SK-N-SH (cell line): ENCODE data around the gene APRT. TPM values are rescaled to one million over a fixed set of nuclear protein-coding genes. Genes with fewer than 3 reads are reported as not detected.

ENCODE experiments used
- CTCF ChIA-PET: fragments of 300-600, 350-600 bp; formaldehyde crosslinking; extraction: SDS; loops from one replicate; lab custom pipeline; 2021; lab: Yijun Ruan, JAX
- POLR2A ChIA-PET: fragments of 350-600 bp; sonication (Branson Sonifier 250); formaldehyde crosslinking; extraction: SDS; loops from one replicate; lab custom pipeline; 2020; ENCODE audit warnings: antibody characterized with exemption, inconsistent platforms; lab: Yijun Ruan, JAX
- DNase-seq: peaks from one replicate; pipeline ENCODE4 v3.0.0; 2012
- H2AFZ ChIP-seq: fragments of 200-600 bp; sonication (generic); 2 replicates; pipeline ENCODE4 v1.8.1; 2016; ENCODE audit warnings: antibody characterized with exemption, mild to moderate bottlenecking, low read depth
- H3F3A ChIP-seq: fragments of 200-600 bp; sonication (generic); replicated peaks from 2 replicates; pipeline ENCODE3; 2016; ENCODE audit warnings: antibody characterized with exemption, mild to moderate bottlenecking; ENCODE audit not compliant: insufficient read depth
- H3K27ac ChIP-seq, 2 experiments: fragments of 200-500 bp in 1 of 2; fragments of 200-600 bp in 1 of 2; sonication (Bioruptor generic) in 1 of 2; sonication (generic), shearing (Covaris generic) in 1 of 2; 2 replicates each; pipeline versions ENCODE4 v1.5.1 to v1.6.1; 2014 to 2016; ENCODE audit warnings: low read depth in 2 of 2, inconsistent platforms in 1 of 2, low read length in 1 of 2, mild to moderate bottlenecking in 1 of 2, mixed read lengths in 1 of 2
- H3K27me3 ChIP-seq: fragments of 200-600 bp; sonication (generic), shearing (Covaris generic); 2 replicates; pipeline ENCODE4 v1.6.1; 2016; ENCODE audit warnings: mixed run types; ENCODE audit not compliant: insufficient read depth
- H3K36me3 ChIP-seq, 2 experiments: fragments of 200-500 bp in 1 of 2; fragments of 200-600 bp in 1 of 2; sonication (Bioruptor generic) in 1 of 2; sonication (generic) in 1 of 2; replicated peaks in 1 of 2; 2 replicates each; pipeline versions ENCODE3 to v1.5.1; 2014 to 2016; ENCODE audit warnings: low read length in 1 of 2, mild to moderate bottlenecking in 1 of 2; ENCODE audit not compliant: insufficient read depth in 2 of 2, control insufficient read depth in 1 of 2
- H3K4me1 ChIP-seq, 2 experiments: fragments of 200-500 bp in 1 of 2; fragments of 200-600 bp in 1 of 2; sonication (Bioruptor generic) in 1 of 2; sonication (generic), shearing (Covaris generic) in 1 of 2; 2 replicates each; pipeline versions ENCODE4 v1.5.1 to v1.6.1; 2014 to 2016; ENCODE audit warnings: low read depth in 1 of 2, low read length in 1 of 2, mixed run types in 1 of 2; ENCODE audit not compliant: insufficient read depth in 2 of 2, control insufficient read depth in 1 of 2
- H3K4me2 ChIP-seq: fragments of 200-600 bp; sonication (generic), shearing (Covaris generic); 2 replicates; pipeline ENCODE4 v1.6.1; 2017; ENCODE audit warnings: mixed run types
- H3K4me3 ChIP-seq, 2 experiments: fragments of 200-500 bp in 1 of 2; fragments of 200-600 bp in 1 of 2; sonication (Bioruptor generic) in 1 of 2; sonication (generic), shearing (Covaris generic) in 1 of 2; 2 replicates each; pipeline versions ENCODE4 v1.5.1 to v1.8.1; 2014 to 2016; ENCODE audit warnings: low read depth in 2 of 2, inconsistent platforms in 1 of 2, low read length in 1 of 2, mild to moderate bottlenecking in 1 of 2, mixed read lengths in 1 of 2, moderate library complexity in 1 of 2
- H3K79me2 ChIP-seq: fragments of 200-600 bp; sonication (generic); 2 replicates; pipeline ENCODE4 v1.8.1; 2017; ENCODE audit warnings: mild to moderate bottlenecking; ENCODE audit not compliant: insufficient read depth
- H3K9ac ChIP-seq: fragments of 200-600 bp; sonication (generic); 2 replicates; pipeline ENCODE4 v1.6.1; 2017; ENCODE audit warnings: mixed run types
- H3K9me2 ChIP-seq: fragments of 200-600 bp; sonication (generic); 2 replicates; pipeline ENCODE4 v1.6.1; 2017; ENCODE audit warnings: mixed run types
- H3K9me3 ChIP-seq: fragments of 200-600 bp; sonication (generic); 2 replicates; pipeline ENCODE4 v1.6.1; 2017; ENCODE audit warnings: mixed run types, mild to moderate bottlenecking, moderate library complexity
- H4K20me1 ChIP-seq: fragments of 200-600 bp; sonication (generic); 2 replicates; pipeline ENCODE4 v1.6.1; 2017; ENCODE audit warnings: mild to moderate bottlenecking, mixed run types; ENCODE audit not compliant: insufficient read depth
- IRF3 ChIP-seq: fragments of 150-350 bp; IDR thresholded peaks from 2 replicates; pipeline ENCODE4 v1.6.1; 2016; ENCODE audit warnings: mild to moderate bottlenecking, low read depth, low read length
- RAD21 ChIP-seq: IDR thresholded peaks from 2 replicates; pipeline ENCODE4 v1.6.1; 2012; ENCODE audit warnings: mild to moderate bottlenecking, low read length
- RXRA ChIP-seq: IDR thresholded peaks from 2 replicates; pipeline ENCODE4 v1.4.0; 2012; ENCODE audit warnings: low read depth, mild to moderate bottlenecking, borderline replicate concordance
- SMC3 ChIP-seq: IDR thresholded peaks from 2 replicates; pipeline ENCODE4 v1.6.1; 2012; ENCODE audit warnings: low read depth, low read length, improper control_type of control experiment
- TCF12 ChIP-seq: IDR thresholded peaks from 2 replicates; pipeline ENCODE4 v1.4.0; 2012
- TEAD4 ChIP-seq: IDR thresholded peaks from 2 replicates; pipeline ENCODE4 v1.4.0; 2012; ENCODE audit warnings: mild to moderate bottlenecking, borderline replicate concordance; ENCODE audit not compliant: insufficient read depth
- ZBTB33 ChIP-seq: IDR thresholded peaks from 2 replicates; pipeline ENCODE4 v1.4.0; 2012; ENCODE audit warnings: low read depth, borderline replicate concordance
- WGBS: methylation state at CpG from one replicate; pipeline ENCODE4 v1.1.6; 2017; ENCODE audit warnings: low lambda C conversion rate; 5-methylcytosine and 5-hydroxymethylcytosine counted together
- polyA plus RNA-seq, 3 experiments: library from polyadenylated mRNA; depleted of rRNA; stranded (reverse); fragments of >200 nt; gene quantifications; 2 replicates each; pipeline ENCODE4 v1.2.3, GENCODE V29; 2012
- TF ChIP-seq, protein P1 (sequence below): IDR thresholded peaks from 2 replicates; pipeline ENCODE4 v1.6.1; 2012; ENCODE audit warnings: mild to moderate bottlenecking, low read depth, low read length, moderate library complexity
- TF ChIP-seq, protein P2 (sequence below): fragments of 200-600 bp; sonication (generic); IDR thresholded peaks from 2 replicates; pipeline ENCODE4 v1.6.1; 2017; ENCODE audit warnings: antibody characterized with exemption, mild to moderate bottlenecking, moderate library complexity

The APRT gene
- polyA plus RNA-seq, 1 of the 3 experiments (the other 2 are of a cell fraction): 192 TPM

DNA sequence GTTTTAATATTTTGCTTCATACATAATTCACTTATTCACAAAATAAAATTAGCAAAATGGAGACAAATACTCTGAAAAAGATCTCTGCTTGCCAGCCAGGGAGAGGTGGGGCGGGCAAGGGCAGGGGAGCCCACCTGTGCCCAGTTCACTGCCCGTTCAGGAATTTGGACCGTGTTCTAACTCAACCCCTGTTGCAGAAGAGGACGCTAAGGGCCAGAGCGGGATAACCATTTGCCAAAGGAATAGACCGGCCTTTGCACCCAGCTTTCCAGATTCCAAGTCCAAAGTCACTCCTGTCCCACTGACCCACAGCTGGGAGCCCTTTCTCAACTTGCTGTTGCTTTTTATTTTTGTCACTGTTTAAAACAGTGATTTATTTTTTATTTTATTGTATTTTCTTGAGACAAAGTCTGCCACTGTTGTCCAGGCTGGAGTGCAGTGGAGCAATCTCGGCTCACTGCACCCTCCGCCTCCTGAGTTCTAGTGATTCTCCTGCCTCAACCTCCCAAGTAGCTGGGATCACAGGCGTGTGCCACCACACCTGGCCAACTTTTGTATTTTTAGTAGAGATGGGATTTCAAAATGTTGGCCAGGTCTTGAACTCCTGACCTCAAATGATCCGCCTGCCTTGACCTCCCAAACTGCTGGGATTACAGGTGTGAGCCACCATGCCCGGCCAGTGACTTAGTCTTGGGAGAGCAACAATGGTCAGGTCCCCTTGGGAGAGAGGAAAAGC is 24.0 kb downstream of the APRT start:
- Histone ChIP-seq H3K4me1 (peaks cover 0 to 12% of the 10 kb centered on the region in 2 experiments; a peak in 3 of 4 replicates), H3K36me3 (no peaks in the 10 kb centered on the region), H2AFZ (no peak overlapping the region), H3K27me3 (no peaks in the 10 kb centered on the region), H3K9ac (no peak overlapping the region), H3K4me3 (no peak overlapping the region), H3K79me2 (peaks cover 25% of the 10 kb centered on the region), H3F3A (peaks cover 19% of the 10 kb centered on the region), H3K4me2 (no peak overlapping the region), H3K9me3 (no peaks in the 10 kb centered on the region), H3K27ac (no peak overlapping the region), H3K9me2 (no peaks in the 10 kb centered on the region), H4K20me1 (peaks cover 12% of the 10 kb centered on the region)
- DNase-seq: no peak
- TF ChIP-seq RXRA: no peak
- TF ChIP-seq, protein P1, sequence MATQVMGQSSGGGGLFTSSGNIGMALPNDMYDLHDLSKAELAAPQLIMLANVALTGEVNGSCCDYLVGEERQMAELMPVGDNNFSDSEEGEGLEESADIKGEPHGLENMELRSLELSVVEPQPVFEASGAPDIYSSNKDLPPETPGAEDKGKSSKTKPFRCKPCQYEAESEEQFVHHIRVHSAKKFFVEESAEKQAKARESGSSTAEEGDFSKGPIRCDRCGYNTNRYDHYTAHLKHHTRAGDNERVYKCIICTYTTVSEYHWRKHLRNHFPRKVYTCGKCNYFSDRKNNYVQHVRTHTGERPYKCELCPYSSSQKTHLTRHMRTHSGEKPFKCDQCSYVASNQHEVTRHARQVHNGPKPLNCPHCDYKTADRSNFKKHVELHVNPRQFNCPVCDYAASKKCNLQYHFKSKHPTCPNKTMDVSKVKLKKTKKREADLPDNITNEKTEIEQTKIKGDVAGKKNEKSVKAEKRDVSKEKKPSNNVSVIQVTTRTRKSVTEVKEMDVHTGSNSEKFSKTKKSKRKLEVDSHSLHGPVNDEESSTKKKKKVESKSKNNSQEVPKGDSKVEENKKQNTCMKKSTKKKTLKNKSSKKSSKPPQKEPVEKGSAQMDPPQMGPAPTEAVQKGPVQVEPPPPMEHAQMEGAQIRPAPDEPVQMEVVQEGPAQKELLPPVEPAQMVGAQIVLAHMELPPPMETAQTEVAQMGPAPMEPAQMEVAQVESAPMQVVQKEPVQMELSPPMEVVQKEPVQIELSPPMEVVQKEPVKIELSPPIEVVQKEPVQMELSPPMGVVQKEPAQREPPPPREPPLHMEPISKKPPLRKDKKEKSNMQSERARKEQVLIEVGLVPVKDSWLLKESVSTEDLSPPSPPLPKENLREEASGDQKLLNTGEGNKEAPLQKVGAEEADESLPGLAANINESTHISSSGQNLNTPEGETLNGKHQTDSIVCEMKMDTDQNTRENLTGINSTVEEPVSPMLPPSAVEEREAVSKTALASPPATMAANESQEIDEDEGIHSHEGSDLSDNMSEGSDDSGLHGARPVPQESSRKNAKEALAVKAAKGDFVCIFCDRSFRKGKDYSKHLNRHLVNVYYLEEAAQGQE: no peak
- TF ChIP-seq IRF3: no peak
- no peak for TF ChIP-seq RAD21
- TF ChIP-seq TEAD4: no peak
- ChIA-PET CTCF (interaction anchor here (1.0 to 4.1 kb wide), 5 partner anchors 13 to 428 kb away, joined by 3 to 31 read pairs (median 3); no protein-coding TSS in a partner anchor), POLR2A (interaction anchor here (1.0 kb wide), 1 partner anchor 62 kb away, joined by 3 read pairs; no protein-coding TSS in a partner anchor)
- 72% methylated on average over 11 of the region's 11 CpGs for WGBS

DNA sequence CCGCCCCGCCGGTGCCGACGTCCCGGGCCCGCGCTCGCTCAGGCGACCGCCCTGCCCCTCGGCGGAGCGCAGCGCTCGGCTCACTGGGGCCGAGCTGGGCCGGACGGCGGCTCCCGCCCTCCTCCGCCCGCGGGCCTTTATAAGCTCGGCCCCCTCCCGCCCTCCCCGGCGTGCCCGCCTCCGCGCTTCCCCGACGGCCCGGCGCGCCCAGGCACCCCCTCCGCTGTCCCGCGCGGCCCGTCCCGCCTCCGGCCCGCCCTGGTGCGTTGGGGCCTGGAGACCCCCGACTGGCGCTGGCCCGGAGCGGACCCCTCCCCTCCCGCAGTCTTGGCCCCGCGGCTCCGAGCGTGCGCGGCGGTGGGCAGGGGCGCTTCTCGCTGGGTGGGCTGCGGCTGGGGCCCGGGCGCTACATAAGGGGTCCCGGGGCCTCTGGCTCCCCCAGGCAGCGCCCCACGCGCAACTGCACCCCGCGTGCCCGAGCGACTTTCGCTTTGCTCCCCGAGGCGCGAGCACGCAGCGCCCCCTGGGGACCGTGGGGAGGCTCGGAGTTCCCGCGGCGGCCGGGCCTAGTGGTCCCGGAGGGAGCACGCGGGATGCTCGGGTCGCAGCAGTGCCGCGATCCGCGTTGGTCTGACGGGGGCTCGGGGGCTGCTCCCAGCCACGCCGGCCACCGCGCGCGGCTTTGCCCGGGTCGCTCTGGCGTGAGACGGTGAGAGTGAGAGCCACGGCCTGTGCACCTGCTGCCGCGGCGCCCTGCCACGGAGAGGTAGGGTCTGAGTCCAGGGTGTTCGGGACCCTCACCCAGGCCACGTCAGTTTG is 26.4 kb downstream of the APRT start, which contains the start of gene PIEZO1:
PIEZO1 (minus strand) TSS at position 115 of the 819 bp plus-strand sequence. CDS start 256 bp downstream, outside the sequence.
- 3% methylated on average over 13 of the region's 110 CpGs for WGBS
- Histone ChIP-seq H3F3A (peaks cover 20% of the 10 kb centered on the region), H3K9me3 (no peaks in the 10 kb centered on the region), H3K4me2 (peak within 1 kb of the TSS; percentile 91), H3K79me2 (peaks cover 50% of the 10 kb centered on the region), H3K27ac (peak within 1 kb of the TSS; percentile 43 to 84; a peak in 3 of 4 replicates), H3K36me3 (no peaks in the 10 kb centered on the region), H3K4me1 (peaks cover 0 to 36% of the 10 kb centered on the region in 2 experiments; a peak in 3 of 4 replicates), H3K4me3 (peak within 1 kb of the TSS; percentile 58 to 76), H4K20me1 (peaks cover 36% of the 10 kb centered on the region), H3K27me3 (no peaks in the 10 kb centered on the region), H3K9ac (peak within 1 kb of the TSS; percentile 81), H3K9me2 (no peaks in the 10 kb centered on the region), H2AFZ (peak within 1 kb of the TSS; percentile 82)
- CTCF ChIA-PET: interaction anchor here (0.6 to 4.1 kb wide), 6 partner anchors 14 to 41 kb away, joined by 3 to 31 read pairs (median 6); no protein-coding TSS in a partner anchor
- peak; percentile 86 for DNase-seq
- POLR2A ChIA-PET: no interaction called here
- TF ChIP-seq SMC3: peak; percentile 70
- no peak for TF ChIP-seq TCF12
- TF ChIP-seq ZBTB33: 0 out of 2 replicates have a peak, but pooled peaks have one; percentile 25
- TF ChIP-seq, protein P1: peak; percentile 18; the same call in 1 of the 2 replicates
- TF ChIP-seq, protein P2, sequence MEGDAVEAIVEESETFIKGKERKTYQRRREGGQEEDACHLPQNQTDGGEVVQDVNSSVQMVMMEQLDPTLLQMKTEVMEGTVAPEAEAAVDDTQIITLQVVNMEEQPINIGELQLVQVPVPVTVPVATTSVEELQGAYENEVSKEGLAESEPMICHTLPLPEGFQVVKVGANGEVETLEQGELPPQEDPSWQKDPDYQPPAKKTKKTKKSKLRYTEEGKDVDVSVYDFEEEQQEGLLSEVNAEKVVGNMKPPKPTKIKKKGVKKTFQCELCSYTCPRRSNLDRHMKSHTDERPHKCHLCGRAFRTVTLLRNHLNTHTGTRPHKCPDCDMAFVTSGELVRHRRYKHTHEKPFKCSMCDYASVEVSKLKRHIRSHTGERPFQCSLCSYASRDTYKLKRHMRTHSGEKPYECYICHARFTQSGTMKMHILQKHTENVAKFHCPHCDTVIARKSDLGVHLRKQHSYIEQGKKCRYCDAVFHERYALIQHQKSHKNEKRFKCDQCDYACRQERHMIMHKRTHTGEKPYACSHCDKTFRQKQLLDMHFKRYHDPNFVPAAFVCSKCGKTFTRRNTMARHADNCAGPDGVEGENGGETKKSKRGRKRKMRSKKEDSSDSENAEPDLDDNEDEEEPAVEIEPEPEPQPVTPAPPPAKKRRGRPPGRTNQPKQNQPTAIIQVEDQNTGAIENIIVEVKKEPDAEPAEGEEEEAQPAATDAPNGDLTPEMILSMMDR: peak; percentile 69
